Trophoblast cell (in vitro differentiated cells and primary cell): ENCODE data around the gene RAB11FIP4.

Experiments used
- DNase-seq, 2 donors: peaks; one replicate each; pipeline ENCODE4 v3.0.0-alpha.2; 2016
- H2AFZ ChIP-seq: 2 replicates; pipeline ENCODE4 v1.6.1; 2013; ENCODE audit warnings: low read length, moderate library complexity, mild to moderate bottlenecking; ENCODE audit not compliant: insufficient read depth, poor library complexity
- H2AK5ac ChIP-seq: 2 replicates; pipeline ENCODE4 v1.6.1; 2013; ENCODE audit warnings: mild to moderate bottlenecking, low read length
- H2BK120ac ChIP-seq: 2 replicates; pipeline ENCODE4 v1.6.1; 2013; ENCODE audit warnings: low read length, mild to moderate bottlenecking, moderate library complexity; ENCODE audit not compliant: insufficient read depth, poor library complexity
- H2BK12ac ChIP-seq: 2 replicates; pipeline ENCODE4 v1.6.1; 2013; ENCODE audit warnings: mild to moderate bottlenecking, low read length, moderate library complexity
- H2BK5ac ChIP-seq: 2 replicates; pipeline ENCODE4 v1.6.1; 2013; ENCODE audit warnings: low read length, low read depth, moderate library complexity, mild to moderate bottlenecking; ENCODE audit not compliant: poor library complexity
- H3K14ac ChIP-seq: 2 replicates; pipeline ENCODE4 v1.6.1; 2013; ENCODE audit warnings: mild to moderate bottlenecking, low read length
- H3K18ac ChIP-seq: 2 replicates; pipeline ENCODE4 v1.6.1; 2013; ENCODE audit warnings: mild to moderate bottlenecking, low read length
- H3K23ac ChIP-seq: 2 replicates; pipeline ENCODE4 v1.6.1; 2013; ENCODE audit warnings: low read length
- H3K27ac ChIP-seq: 2 replicates; pipeline ENCODE4 v1.5.1; 2013; ENCODE audit warnings: low read depth, mild to moderate bottlenecking, inconsistent platforms, low read length, moderate library complexity
- H3K27me3 ChIP-seq: 2 replicates; pipeline ENCODE4 v1.6.1; 2013; ENCODE audit warnings: inconsistent platforms, mild to moderate bottlenecking, low read length, moderate library complexity; ENCODE audit not compliant: insufficient read depth
- H3K36me3 ChIP-seq, 2 experiments: 1 replicate in 1 of 2; 2 replicates in 1 of 2; pipeline ENCODE4 v1.6.1; 2013; ENCODE audit warnings: low read length in 2 of 2, mild to moderate bottlenecking in 2 of 2, moderate library complexity in 1 of 2; ENCODE audit not compliant: insufficient read depth in 2 of 2, control insufficient read depth in 1 of 2
- H3K4ac ChIP-seq: 2 replicates; pipeline ENCODE4 v1.6.1; 2013; ENCODE audit warnings: low read depth, mild to moderate bottlenecking, low read length, moderate library complexity
- H3K4me1 ChIP-seq, 2 experiments: 1 replicate in 1 of 2; 2 replicates in 1 of 2; pipeline ENCODE4 v1.6.1; 2013; ENCODE audit warnings: low read length in 2 of 2, mild to moderate bottlenecking in 2 of 2, moderate library complexity in 1 of 2; ENCODE audit not compliant: insufficient read depth in 2 of 2, control insufficient read depth in 1 of 2
- H3K4me2 ChIP-seq: 2 replicates; pipeline ENCODE4 v1.6.1; 2013; ENCODE audit warnings: inconsistent platforms, mild to moderate bottlenecking, low read length, moderate library complexity
- H3K4me3 ChIP-seq: 2 replicates; pipeline ENCODE4 v1.5.1; 2013; ENCODE audit warnings: mild to moderate bottlenecking, low read depth, low read length, inconsistent platforms
- H3K79me1 ChIP-seq: one replicate; pipeline ENCODE4 v1.6.1; 2013; ENCODE audit warnings: low read length
- H3K79me2 ChIP-seq: 2 replicates; pipeline ENCODE4 v1.6.1; 2013; ENCODE audit warnings: low read length, mild to moderate bottlenecking; ENCODE audit not compliant: control insufficient read depth, insufficient read depth, poor library complexity
- H3K9ac ChIP-seq: 2 replicates; pipeline ENCODE4 v1.6.1; 2013; ENCODE audit warnings: mild to moderate bottlenecking, low read length
- H3K9me3 ChIP-seq: 2 replicates; pipeline ENCODE4 v1.6.1; 2013; ENCODE audit warnings: low read depth, mild to moderate bottlenecking, control low read depth, inconsistent platforms, low read length; ENCODE audit not compliant: insufficient read depth
- H4K12ac ChIP-seq: 2 replicates; pipeline ENCODE4 v1.6.1; 2013; ENCODE audit warnings: low read depth, mild to moderate bottlenecking, low read length, moderate library complexity
- H4K8ac ChIP-seq: 2 replicates; pipeline ENCODE4 v1.6.1; 2013; ENCODE audit warnings: low read depth, mild to moderate bottlenecking, low read length, moderate library complexity
- H4K91ac ChIP-seq: one replicate; pipeline ENCODE4 v1.6.1; 2013; ENCODE audit warnings: low read depth, mild to moderate bottlenecking, low read length, moderate library complexity
- WGBS: extraction: QIAGEN DNeasy Blood & Tissue Kit; methylation state at CpG from one replicate; pipeline ENCODE4 v1.1.7; 2013; ENCODE audit warnings: missing lambda C conversion rate; ENCODE audit not compliant: insufficient read length, insufficient coverage; ENCODE audit errors: extremely low coverage; 5-methylcytosine and 5-hydroxymethylcytosine counted together

RAB11FIP4 gene

DNA sequence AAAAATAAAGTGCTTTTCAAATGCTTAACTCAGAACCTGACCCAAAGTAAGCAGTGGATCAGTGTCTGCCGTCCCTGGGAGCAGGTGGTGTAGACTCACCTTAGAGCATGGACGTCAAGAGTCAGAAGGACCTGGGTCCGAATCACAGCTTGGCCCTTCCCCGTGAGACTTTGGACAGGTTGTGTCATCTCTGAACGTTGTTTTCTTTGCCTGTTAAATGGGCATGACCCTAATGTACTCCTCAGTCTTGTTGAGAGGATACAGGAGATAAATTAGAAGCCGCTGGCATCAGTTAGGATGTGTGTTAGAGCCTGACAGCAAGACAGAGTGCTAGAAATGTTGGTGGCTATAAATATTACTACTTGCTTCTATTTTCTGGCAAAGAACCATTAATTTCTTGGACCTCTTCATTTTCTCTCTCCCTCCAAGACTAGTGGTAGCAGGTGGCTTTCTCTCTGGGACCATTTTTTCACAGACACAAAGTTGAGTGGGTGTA is 68.8 kb downstream of the RAB11FIP4 start:
- H3K9ac ChIP-seq: no peak overlapping the region
- H2BK12ac ChIP-seq: no peak overlapping the region
- no peak for DNase-seq
- no peaks in the 10 kb centered on the region for H3K79me2 ChIP-seq
- no peaks in the 10 kb centered on the region for H3K36me3 ChIP-seq
- H4K91ac ChIP-seq: no peak overlapping the region
- no peak overlapping the region for H3K23ac ChIP-seq
- H3K27me3 ChIP-seq: no peaks in the 10 kb centered on the region
- H3K14ac ChIP-seq: no peak overlapping the region
- WGBS: no CpG with 5 or more reads among the region's 6 CpGs
- H3K9me3 ChIP-seq: peaks cover 2% of the 10 kb centered on the region
- no peak overlapping the region for H3K27ac ChIP-seq
- no peak overlapping the region for H2AFZ ChIP-seq
- no peak overlapping the region for H3K4me2 ChIP-seq
- H4K8ac ChIP-seq: no peak overlapping the region
- no peak overlapping the region for H3K4me3 ChIP-seq
- H2BK120ac ChIP-seq: no peak overlapping the region
- H3K79me1 ChIP-seq: peaks cover 7% of the 10 kb centered on the region
- H2AK5ac ChIP-seq: no peak overlapping the region
- no peak overlapping the region for H3K4ac ChIP-seq
- no peak overlapping the region for H3K18ac ChIP-seq
- H4K12ac ChIP-seq: no peak overlapping the region
- no peak overlapping the region for H2BK5ac ChIP-seq
- H3K4me1 ChIP-seq: peaks cover 5 to 9% of the 10 kb centered on the region in 2 experiments

DNA sequence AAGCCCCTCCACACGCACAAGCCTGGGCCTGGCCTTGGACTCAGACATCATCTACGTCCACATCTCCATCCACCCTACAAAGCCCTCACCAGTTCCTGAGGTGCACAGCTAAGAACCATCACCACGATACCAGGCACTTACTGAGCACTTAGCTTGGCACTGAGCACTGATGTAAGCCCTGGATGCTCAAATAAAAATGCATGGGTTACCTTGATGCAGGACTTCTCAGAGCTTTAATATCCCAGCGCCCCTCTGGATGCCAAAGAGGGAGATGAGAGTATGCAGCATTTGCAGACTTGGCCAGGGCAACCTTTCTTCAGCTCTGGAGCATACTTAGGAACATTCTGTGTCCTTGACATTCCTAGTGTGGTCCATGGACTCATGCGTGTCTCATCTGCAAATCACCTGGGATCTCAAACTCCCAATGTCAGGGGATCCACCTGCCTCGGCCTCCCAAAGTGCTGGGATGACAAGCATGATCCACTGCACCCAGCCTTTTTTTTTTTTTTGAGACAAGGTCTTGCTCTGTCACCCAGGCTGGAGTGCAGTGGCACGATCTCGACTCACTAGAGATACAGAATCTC is 69.8 kb downstream of the RAB11FIP4 start:
- Histone ChIP-seq H3K79me2 (no peaks in the 10 kb centered on the region), H3K9me3 (peaks cover 2% of the 10 kb centered on the region), H3K4me3 (no peak overlapping the region), H2BK12ac (no peak overlapping the region), H3K4me2 (no peak overlapping the region), H4K12ac (no peak overlapping the region), H2BK120ac (no peak overlapping the region), H3K36me3 (no peaks in the 10 kb centered on the region), H3K27me3 (no peaks in the 10 kb centered on the region), H3K27ac (no peak overlapping the region), H2AK5ac (no peak overlapping the region), H2AFZ (no peak overlapping the region), H3K14ac (no peak overlapping the region), H4K91ac (no peak overlapping the region), H4K8ac (no peak overlapping the region), H3K4me1 (peaks cover 5 to 9% of the 10 kb centered on the region in 2 experiments), H3K23ac (no peak overlapping the region), H3K9ac (no peak overlapping the region), H2BK5ac (no peak overlapping the region), H3K4ac (no peak overlapping the region), H3K18ac (no peak overlapping the region), H3K79me1 (peaks cover 6% of the 10 kb centered on the region)
- no CpG with 5 or more reads among the region's 8 CpGs for WGBS
- no peak for DNase-seq

DNA sequence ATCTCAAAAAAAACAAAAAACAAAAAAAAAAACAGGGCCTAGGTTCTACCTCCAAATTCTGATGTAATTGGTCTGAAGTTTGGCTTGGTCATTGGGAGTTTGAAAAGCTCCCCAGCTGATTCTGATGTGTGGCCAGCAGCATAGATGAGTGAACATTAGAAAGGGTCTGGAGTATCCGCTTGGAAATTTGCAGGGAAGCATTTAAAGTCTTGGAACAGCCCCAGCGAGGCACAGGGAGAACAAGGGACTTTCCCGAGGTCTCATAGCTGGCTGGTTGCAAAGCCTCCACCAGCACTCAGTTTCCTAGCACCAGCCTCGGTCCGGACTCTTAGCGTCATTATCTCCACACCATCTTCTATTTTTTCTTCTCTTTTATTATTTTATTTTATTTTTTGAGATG is 70.8 kb downstream of the RAB11FIP4 start:
- Histone ChIP-seq H2AK5ac (no peak overlapping the region), H3K4me3 (no peak overlapping the region), H4K12ac (no peak overlapping the region)

DNA sequence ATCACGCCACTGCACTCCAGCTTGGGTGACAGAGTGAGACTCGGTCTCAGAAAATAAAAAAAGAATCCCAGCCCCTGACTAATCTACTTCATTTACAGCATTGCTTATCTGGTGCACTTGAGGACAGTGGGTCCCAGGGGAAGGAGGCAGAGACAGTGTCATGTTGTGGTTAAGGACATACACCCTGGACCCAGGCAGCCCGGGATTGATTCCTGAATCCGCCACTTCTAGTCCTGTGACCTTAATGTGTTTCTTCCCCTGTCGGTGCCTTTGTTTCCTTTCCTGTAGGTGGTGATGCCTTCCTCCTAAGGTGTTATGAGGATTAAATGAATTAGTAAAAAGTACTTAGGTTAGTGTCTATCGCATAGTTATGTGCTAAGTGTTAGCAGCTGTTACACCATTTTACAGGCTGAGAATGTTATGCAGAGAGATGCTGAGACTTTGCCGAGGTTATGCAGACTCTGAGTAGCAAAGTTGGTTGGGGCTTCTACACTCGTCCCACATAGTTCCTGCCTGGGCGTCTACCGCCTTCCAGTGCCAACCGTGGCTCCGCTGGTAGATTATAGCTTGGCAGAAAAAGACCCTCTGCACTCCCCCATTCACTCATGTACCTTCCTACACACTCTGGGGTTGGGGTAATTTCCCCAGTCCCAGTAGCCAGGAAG is 74.8 kb downstream of the RAB11FIP4 start:
- H3K18ac ChIP-seq: no peak overlapping the region
- no peaks in the 10 kb centered on the region for H3K79me1 ChIP-seq
- no peak overlapping the region for H3K23ac ChIP-seq
- H3K36me3 ChIP-seq: no peaks in the 10 kb centered on the region
- no peak overlapping the region for H3K9ac ChIP-seq
- no peak overlapping the region for H3K4me2 ChIP-seq
- no peak overlapping the region for H3K14ac ChIP-seq
- H4K8ac ChIP-seq: no peak overlapping the region
- H4K12ac ChIP-seq: no peak overlapping the region
- no peak overlapping the region for H2BK5ac ChIP-seq
- no peaks in the 10 kb centered on the region for H3K9me3 ChIP-seq
- H3K4me3 ChIP-seq: no peak overlapping the region
- no peak overlapping the region for H4K91ac ChIP-seq
- H3K4ac ChIP-seq: no peak overlapping the region
- no CpG with 5 or more reads among the region's 12 CpGs for WGBS
- H3K4me1 ChIP-seq: peaks cover 0 to 3% of the 10 kb centered on the region in 2 experiments
- no peaks in the 10 kb centered on the region for H3K79me2 ChIP-seq
- H3K27ac ChIP-seq: no peak overlapping the region
- H2BK120ac ChIP-seq: no peak overlapping the region
- DNase-seq: no peak
- no peak overlapping the region for H2BK12ac ChIP-seq
- no peak overlapping the region for H2AK5ac ChIP-seq
- H2AFZ ChIP-seq: no peak overlapping the region
- no peaks in the 10 kb centered on the region for H3K27me3 ChIP-seq

More for the DNA sequence above, 70.8 kb downstream of the RAB11FIP4 start:
- no peak overlapping the region for H2BK12ac ChIP-seq
- no peak overlapping the region for H2BK120ac ChIP-seq
- H3K23ac ChIP-seq: no peak overlapping the region
- H3K9me3 ChIP-seq: peaks cover 2% of the 10 kb centered on the region
- no peak overlapping the region for H4K8ac ChIP-seq
- H3K14ac ChIP-seq: no peak overlapping the region
- no peak overlapping the region for H2BK5ac ChIP-seq
- H3K4me2 ChIP-seq: no peak overlapping the region
- DNase-seq: no peak
- H3K79me1 ChIP-seq: peaks cover 4% of the 10 kb centered on the region
- 100% methylated on average over 3 of the region's 6 CpGs for WGBS
- H3K18ac ChIP-seq: no peak overlapping the region
- H3K27ac ChIP-seq: no peak overlapping the region
- no peak overlapping the region for H3K9ac ChIP-seq
- H3K36me3 ChIP-seq: no peaks in the 10 kb centered on the region
- H3K4me1 ChIP-seq: peaks cover 0 to 4% of the 10 kb centered on the region in 2 experiments
- H3K4ac ChIP-seq: no peak overlapping the region
- H2AFZ ChIP-seq: no peak overlapping the region
- no peaks in the 10 kb centered on the region for H3K79me2 ChIP-seq
- H4K91ac ChIP-seq: no peak overlapping the region
- no peaks in the 10 kb centered on the region for H3K27me3 ChIP-seq
